ENCODE data around the gene SH2D5.

DNA sequence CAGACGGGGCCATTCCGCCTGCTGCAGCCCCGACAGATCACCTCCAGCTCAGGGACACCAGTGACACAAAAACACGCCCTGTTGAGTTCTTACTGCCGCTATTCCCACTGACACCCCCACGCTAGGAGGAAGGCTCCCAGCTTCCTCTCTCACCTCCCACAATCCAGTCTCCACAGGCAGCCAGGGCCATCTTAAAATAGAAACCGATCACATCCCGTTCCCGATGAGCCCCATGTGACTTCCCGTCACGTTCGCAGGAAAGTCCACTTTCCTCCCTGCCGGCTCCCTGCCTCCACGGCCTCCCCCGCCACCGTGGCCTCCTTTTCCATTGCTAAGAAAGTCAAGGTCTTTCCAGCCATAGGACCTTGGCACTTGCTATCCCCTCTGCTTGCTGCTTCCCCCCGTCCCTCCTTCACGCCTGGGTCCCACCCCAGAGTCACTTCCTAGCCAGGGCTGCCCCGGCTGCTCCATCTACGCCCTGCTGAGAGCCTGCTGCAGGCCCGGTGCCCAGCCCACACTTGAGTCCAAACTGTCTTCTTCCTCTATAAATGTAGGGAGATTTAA lies 47.3 kb downstream of the SH2D5 start:
- TF ChIP-seq, protein P1, sequence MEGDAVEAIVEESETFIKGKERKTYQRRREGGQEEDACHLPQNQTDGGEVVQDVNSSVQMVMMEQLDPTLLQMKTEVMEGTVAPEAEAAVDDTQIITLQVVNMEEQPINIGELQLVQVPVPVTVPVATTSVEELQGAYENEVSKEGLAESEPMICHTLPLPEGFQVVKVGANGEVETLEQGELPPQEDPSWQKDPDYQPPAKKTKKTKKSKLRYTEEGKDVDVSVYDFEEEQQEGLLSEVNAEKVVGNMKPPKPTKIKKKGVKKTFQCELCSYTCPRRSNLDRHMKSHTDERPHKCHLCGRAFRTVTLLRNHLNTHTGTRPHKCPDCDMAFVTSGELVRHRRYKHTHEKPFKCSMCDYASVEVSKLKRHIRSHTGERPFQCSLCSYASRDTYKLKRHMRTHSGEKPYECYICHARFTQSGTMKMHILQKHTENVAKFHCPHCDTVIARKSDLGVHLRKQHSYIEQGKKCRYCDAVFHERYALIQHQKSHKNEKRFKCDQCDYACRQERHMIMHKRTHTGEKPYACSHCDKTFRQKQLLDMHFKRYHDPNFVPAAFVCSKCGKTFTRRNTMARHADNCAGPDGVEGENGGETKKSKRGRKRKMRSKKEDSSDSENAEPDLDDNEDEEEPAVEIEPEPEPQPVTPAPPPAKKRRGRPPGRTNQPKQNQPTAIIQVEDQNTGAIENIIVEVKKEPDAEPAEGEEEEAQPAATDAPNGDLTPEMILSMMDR (IDR thresholded peaks at IDR 0.05) = no peak
- TF ChIP-seq EP300 (IDR thresholded peaks at IDR 0.05) = no peak

Data from ovary (tissue), 3 donors.